ENCODE measurements around the gene PTPRB. TPM values are rescaled to one million over a fixed set of nuclear protein-coding genes. Genes with fewer than 3 reads are reported as not detected.

PTPRB gene
- total RNA-seq, 1 experiment from 2014 or later: 0.17 TPM

DNA sequence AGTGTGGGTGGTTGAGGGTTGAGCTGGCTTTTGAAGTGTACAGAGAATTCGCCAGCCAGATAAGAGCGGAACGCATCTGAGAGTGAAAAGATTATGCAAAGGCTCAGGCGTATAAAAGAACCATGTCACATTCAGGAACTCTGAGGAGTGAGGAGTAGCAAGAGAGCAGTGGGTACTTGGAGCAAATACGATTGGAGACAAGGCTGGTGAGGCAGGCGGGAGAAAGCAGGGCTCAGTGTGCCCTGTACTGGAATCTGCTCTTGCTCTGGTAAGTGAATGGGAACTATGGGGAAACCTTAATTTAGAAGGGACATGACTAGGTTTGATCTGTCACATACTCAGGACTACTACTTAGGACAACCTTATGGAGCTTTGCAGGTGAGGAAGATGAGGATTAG, 87.0 kb downstream of the PTPRB start (continued):
- TF ChIP-seq, protein P1, sequence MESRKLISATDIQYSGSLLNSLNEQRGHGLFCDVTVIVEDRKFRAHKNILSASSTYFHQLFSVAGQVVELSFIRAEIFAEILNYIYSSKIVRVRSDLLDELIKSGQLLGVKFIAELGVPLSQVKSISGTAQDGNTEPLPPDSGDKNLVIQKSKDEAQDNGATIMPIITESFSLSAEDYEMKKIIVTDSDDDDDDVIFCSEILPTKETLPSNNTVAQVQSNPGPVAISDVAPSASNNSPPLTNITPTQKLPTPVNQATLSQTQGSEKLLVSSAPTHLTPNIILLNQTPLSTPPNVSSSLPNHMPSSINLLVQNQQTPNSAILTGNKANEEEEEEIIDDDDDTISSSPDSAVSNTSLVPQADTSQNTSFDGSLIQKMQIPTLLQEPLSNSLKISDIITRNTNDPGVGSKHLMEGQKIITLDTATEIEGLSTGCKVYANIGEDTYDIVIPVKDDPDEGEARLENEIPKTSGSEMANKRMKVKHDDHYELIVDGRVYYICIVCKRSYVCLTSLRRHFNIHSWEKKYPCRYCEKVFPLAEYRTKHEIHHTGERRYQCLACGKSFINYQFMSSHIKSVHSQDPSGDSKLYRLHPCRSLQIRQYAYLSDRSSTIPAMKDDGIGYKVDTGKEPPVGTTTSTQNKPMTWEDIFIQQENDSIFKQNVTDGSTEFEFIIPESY (IDR thresholded peaks at IDR 0.05; ENCODE audit: extremely low read depth, insufficient replicate concordance, low read length): no peak

DNA sequence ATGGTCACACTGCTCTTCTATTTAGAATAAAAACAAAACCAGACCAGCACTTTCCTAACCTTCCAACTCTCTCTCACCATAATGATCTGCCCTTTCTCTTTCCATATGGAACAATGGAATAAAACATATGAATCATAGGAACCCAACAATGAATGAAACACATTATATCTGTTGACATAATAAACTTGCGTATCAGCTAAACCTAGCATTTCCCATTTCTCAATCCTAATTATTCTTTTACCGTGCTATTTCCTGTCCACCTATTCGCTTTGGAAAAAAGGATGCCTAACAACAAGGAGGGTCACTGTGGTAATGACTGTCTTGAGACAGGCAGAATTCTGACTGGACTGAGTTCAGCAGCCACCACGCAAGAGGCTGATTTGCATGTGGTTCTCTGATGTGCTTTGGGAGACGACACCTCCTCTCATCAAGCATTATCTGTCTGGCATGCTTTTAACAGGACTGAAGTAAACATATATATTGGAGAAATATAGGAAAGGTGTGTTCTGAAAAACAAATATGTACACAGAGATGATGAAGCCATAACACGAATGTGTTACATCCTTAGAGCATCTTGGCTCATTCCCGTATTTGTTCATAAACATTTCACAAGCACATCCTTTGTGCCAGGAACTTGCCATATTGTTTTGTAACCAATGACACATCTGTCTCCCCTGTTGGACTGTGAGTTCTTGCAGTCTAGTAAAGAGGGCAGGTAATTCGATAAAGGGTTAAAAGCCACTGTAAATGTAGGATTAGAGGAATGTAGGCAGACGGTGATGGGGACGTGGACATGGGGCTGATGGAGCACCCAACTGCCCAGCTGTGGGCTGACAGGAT, 87.7 kb downstream of the PTPRB start:
- no peak for DNase-seq (ENCODE audit: low read depth, low spot score)
- H3K9ac ChIP-seq (ENCODE audit: low read length): no peak overlapping the region
- no peak overlapping the region for H3K4me3 ChIP-seq (replicated peaks in 1 of 2; ENCODE audit: low read depth in 1 of 2, low read length in 2 of 2)
- BruUV-seq (replicated peaks): no TSS peak
- no peaks in the 10 kb centered on the region for H3K36me3 ChIP-seq (ENCODE audit: control insufficient read depth in 1 of 2, insufficient read depth in 2 of 2, low read length in 2 of 2)
- H3K9me3 ChIP-seq (ENCODE audit: control insufficient read depth in 1 of 2, insufficient read depth in 1 of 2, low read depth in 1 of 2, low read length in 2 of 2): no peaks in the 10 kb centered on the region
- H3K27me3 ChIP-seq (ENCODE audit: insufficient read depth, low read length): no peaks in the 10 kb centered on the region
- H2AFZ ChIP-seq (ENCODE audit: low read depth, low read length, poor library complexity, severe bottlenecking): no peak overlapping the region
- no peak for ATAC-seq
- no peaks in the 10 kb centered on the region for H3K9me2 ChIP-seq (ENCODE audit: insufficient read depth)
- H3K27ac ChIP-seq (ENCODE audit: low read depth, low read length): no peak overlapping the region
- peaks cover 0 to 9% of the 10 kb centered on the region in 2 experiments; a peak in 2 of 4 replicates for H3K4me1 ChIP-seq (ENCODE audit: control insufficient read depth in 1 of 2, insufficient read depth in 2 of 2, low read length in 2 of 2)
- no peaks in the 10 kb centered on the region for H3K79me2 ChIP-seq (ENCODE audit: insufficient read depth, low read length)
- H3K4me2 ChIP-seq (ENCODE audit: low read length): no peak overlapping the region
- CTCF ChIA-PET: no interaction called here
- intact Hi-C loops (cut with micrococcal nuclease): no loop called here
- H4K20me1 ChIP-seq (ENCODE audit: insufficient read depth): no peaks in the 10 kb centered on the region
- POLR2A ChIA-PET: no interaction called here
- RAD21 ChIA-PET (ENCODE audit: low non-redundant PET in 1 of 2, low total read pairs in 2 of 2, uncharacterized antibody in 2 of 2, unreplicated experiment in 2 of 2): no interaction called here
- no peak for TF ChIP-seq POLR2A (IDR thresholded peaks at IDR 0.05; ENCODE audit: borderline replicate concordance, extremely low read depth, insufficient read depth, insufficient read length)
- TF ChIP-seq SIN3A (IDR thresholded peaks at IDR 0.05; ENCODE audit: low read depth): no peak
- TF ChIP-seq RAD21 (IDR thresholded peaks at IDR 0.05; ENCODE audit: low read depth): no peak
- TF ChIP-seq ZNF274 (IDR thresholded peaks at IDR 0.05; ENCODE audit: low read depth, low read length): no peak
- TF ChIP-seq POLR2AphosphoS5 (IDR thresholded peaks at IDR 0.05; ENCODE audit: low read depth, low read length): no peak
- TF ChIP-seq, protein P2, sequence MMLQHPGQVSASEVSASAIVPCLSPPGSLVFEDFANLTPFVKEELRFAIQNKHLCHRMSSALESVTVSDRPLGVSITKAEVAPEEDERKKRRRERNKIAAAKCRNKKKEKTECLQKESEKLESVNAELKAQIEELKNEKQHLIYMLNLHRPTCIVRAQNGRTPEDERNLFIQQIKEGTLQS (IDR thresholded peaks at IDR 0.05): no peak
- TF ChIP-seq EGR1 (IDR thresholded peaks at IDR 0.05; ENCODE audit: low read depth): no peak
- TF ChIP-seq ZFX (IDR thresholded peaks at IDR 0.05): no peak
- TF ChIP-seq, protein P3, sequence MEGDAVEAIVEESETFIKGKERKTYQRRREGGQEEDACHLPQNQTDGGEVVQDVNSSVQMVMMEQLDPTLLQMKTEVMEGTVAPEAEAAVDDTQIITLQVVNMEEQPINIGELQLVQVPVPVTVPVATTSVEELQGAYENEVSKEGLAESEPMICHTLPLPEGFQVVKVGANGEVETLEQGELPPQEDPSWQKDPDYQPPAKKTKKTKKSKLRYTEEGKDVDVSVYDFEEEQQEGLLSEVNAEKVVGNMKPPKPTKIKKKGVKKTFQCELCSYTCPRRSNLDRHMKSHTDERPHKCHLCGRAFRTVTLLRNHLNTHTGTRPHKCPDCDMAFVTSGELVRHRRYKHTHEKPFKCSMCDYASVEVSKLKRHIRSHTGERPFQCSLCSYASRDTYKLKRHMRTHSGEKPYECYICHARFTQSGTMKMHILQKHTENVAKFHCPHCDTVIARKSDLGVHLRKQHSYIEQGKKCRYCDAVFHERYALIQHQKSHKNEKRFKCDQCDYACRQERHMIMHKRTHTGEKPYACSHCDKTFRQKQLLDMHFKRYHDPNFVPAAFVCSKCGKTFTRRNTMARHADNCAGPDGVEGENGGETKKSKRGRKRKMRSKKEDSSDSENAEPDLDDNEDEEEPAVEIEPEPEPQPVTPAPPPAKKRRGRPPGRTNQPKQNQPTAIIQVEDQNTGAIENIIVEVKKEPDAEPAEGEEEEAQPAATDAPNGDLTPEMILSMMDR (IDR thresholded peaks at IDR 0.05 in 2 of 3, conservative IDR thresholded peaks at IDR 0.05 in 1 of 3; ENCODE audit: borderline replicate concordance in 1 of 3, insufficient read depth in 1 of 3, low read depth in 2 of 3, low read length in 2 of 3): no peak
- TF ChIP-seq ELF1 (IDR thresholded peaks at IDR 0.05; ENCODE audit: borderline replicate concordance, low read depth): no peak
- TF ChIP-seq CEBPB (IDR thresholded peaks at IDR 0.05; ENCODE audit: low read depth): no peak
- no peak for TF ChIP-seq FOSL1 (IDR thresholded peaks at IDR 0.05; ENCODE audit: low read depth)
- no peak for TF ChIP-seq CBX3 (IDR thresholded peaks at IDR 0.05; ENCODE audit: low read depth)
- TF ChIP-seq, protein P1 (IDR thresholded peaks at IDR 0.05; ENCODE audit: extremely low read depth, insufficient replicate concordance, low read length): no peak
- no peak for TF ChIP-seq SRF (IDR thresholded peaks at IDR 0.05; ENCODE audit: low read depth)
- no peak for TF ChIP-seq EZH2 (IDR thresholded peaks at IDR 0.05)
- TF ChIP-seq, protein P4, sequence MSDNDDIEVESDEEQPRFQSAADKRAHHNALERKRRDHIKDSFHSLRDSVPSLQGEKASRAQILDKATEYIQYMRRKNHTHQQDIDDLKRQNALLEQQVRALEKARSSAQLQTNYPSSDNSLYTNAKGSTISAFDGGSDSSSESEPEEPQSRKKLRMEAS (IDR thresholded peaks at IDR 0.05): no peak
- no peak for TF ChIP-seq JUND (IDR thresholded peaks at IDR 0.05)
- no peak for TF ChIP-seq YY1 (IDR thresholded peaks at IDR 0.05; ENCODE audit: extremely low read depth, insufficient replicate concordance, low read depth, low read length)
